AG04450 (cell line): ENCODE data around the gene CAPN3. TPM values are rescaled to one million over a fixed set of nuclear protein-coding genes. Genes with fewer than 3 reads are reported as not detected.

ENCODE experiments used
- CTCF ChIA-PET: fragments of 300-600, 350-600 bp; formaldehyde crosslinking; extraction: SDS; loops from one replicate; lab custom pipeline; 2022; ENCODE audit warnings: antibody characterized with exemption, inconsistent platforms; lab: Charles Lee
- POLR2A ChIA-PET: fragments of 350-600 bp; formaldehyde crosslinking; extraction: SDS; loops from one replicate; lab custom pipeline; 2021; ENCODE audit warnings: antibody characterized with exemption, inconsistent platforms; lab: Yijun Ruan, JAX
- DNase-seq: peaks from one replicate; pipeline ENCODE4 v3.0.0-alpha.2; 2011; ENCODE audit warnings: low read depth, low spot score
- H3K27ac ChIP-seq: one replicate; pipeline ENCODE4 v1.5.1; 2012; ENCODE audit warnings: low read depth, low read length, control low read depth
- H3K27me3 ChIP-seq: one replicate; pipeline ENCODE4 v1.6.0; 2012; ENCODE audit warnings: low read length; ENCODE audit not compliant: control insufficient read depth, insufficient read depth
- H3K4me3 ChIP-seq: 2 replicates; pipeline ENCODE4 v1.5.1; 2011; ENCODE audit warnings: mild to moderate bottlenecking, low read depth, low read length, control low read depth
- H3K9me3 ChIP-seq: 2 replicates; pipeline ENCODE4 v1.5.1; 2012; ENCODE audit warnings: low read length; ENCODE audit not compliant: control insufficient read depth, insufficient read depth
- polyA plus RNA-seq: library from polyadenylated mRNA; depleted of rRNA; stranded (reverse); fragments of >200 nt; gene quantifications from 2 replicates; pipeline ENCODE4 v1.2.3, GENCODE V29; 2011
- TF ChIP-seq, protein P1 (sequence below): IDR thresholded peaks from 2 replicates; pipeline ENCODE4 v1.5.1; 2011; ENCODE audit warnings: low read depth, low read length, control low read depth, inconsistent platforms

The CAPN3 gene
- polyA plus RNA-seq, 1 experiment: 1.2 TPM

GRCh38 chr15:42448281-42448680, 89.0 kb downstream of the CAPN3 start:
- POLR2A ChIA-PET: no interaction called here
- Histone ChIP-seq H3K27ac (no peak overlapping the region), H3K27me3 (no peaks in the 10 kb centered on the region), H3K9me3 (no peaks in the 10 kb centered on the region), H3K4me3 (no peak overlapping the region)
- CTCF ChIA-PET: no interaction called here
- TF ChIP-seq, protein P1, sequence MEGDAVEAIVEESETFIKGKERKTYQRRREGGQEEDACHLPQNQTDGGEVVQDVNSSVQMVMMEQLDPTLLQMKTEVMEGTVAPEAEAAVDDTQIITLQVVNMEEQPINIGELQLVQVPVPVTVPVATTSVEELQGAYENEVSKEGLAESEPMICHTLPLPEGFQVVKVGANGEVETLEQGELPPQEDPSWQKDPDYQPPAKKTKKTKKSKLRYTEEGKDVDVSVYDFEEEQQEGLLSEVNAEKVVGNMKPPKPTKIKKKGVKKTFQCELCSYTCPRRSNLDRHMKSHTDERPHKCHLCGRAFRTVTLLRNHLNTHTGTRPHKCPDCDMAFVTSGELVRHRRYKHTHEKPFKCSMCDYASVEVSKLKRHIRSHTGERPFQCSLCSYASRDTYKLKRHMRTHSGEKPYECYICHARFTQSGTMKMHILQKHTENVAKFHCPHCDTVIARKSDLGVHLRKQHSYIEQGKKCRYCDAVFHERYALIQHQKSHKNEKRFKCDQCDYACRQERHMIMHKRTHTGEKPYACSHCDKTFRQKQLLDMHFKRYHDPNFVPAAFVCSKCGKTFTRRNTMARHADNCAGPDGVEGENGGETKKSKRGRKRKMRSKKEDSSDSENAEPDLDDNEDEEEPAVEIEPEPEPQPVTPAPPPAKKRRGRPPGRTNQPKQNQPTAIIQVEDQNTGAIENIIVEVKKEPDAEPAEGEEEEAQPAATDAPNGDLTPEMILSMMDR: no peak
- no peak for DNase-seq

- CTCF ChIA-PET: interaction anchor here (1.6 kb wide), 1 partner anchor 22 kb away, joined by 4 read pairs; no protein-coding TSS in a partner anchor
- Histone ChIP-seq H3K9me3 (no peaks in the 10 kb centered on the region), H3K27me3 (no peaks in the 10 kb centered on the region), H3K27ac (no peak overlapping the region), H3K4me3 (no peak overlapping the region)
- TF ChIP-seq, protein P1: no peak
- DNase-seq: no peak
- POLR2A ChIA-PET: no interaction called here
These were observed 90.6 kb downstream of the CAPN3 start for GRCh38 chr15:42449770-42450424.

GRCh38 chr15:42450425-42450790, 91.1 kb downstream of the CAPN3 start:
- no peaks in the 10 kb centered on the region for H3K27me3 ChIP-seq
- ChIA-PET CTCF (interaction anchor here (1.6 kb wide), 1 partner anchor 21 kb away, joined by 4 read pairs; no protein-coding TSS in a partner anchor), POLR2A (no interaction called here)
- no peaks in the 10 kb centered on the region for H3K9me3 ChIP-seq
- no peak overlapping the region for H3K4me3 ChIP-seq
- TF ChIP-seq, protein P1: no peak
- DNase-seq: no peak
- no peak overlapping the region for H3K27ac ChIP-seq

DNA sequence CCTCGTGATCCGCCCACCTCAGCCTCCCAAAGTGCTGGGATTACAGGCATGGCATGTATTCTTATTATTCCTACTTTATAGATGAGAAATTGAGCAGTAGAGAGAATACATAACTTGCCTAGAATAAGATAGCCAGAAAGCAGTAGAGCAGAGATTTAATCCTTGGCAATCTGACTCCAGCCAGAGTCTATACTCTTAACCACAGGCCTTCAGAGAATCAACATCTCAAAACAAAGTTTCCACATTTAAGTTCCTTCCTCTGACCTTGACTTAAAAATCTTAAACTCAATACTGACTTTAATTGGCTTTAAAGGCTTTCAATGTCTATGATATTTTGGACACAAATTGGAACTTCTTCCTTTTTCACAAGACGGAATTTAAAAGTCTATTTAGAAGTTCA, 94.5 kb downstream of the CAPN3 start:
- H3K4me3 ChIP-seq: no peak overlapping the region
- ChIA-PET POLR2A (no interaction called here), CTCF (interaction anchor here (1.1 kb wide), 1 partner anchor 16 kb away, joined by 3 read pairs; no protein-coding TSS in a partner anchor)
- TF ChIP-seq, protein P1: no peak
- no peak for DNase-seq
- no peaks in the 10 kb centered on the region for H3K9me3 ChIP-seq
- H3K27me3 ChIP-seq: no peaks in the 10 kb centered on the region
- no peak overlapping the region for H3K27ac ChIP-seq

- no peaks in the 10 kb centered on the region for H3K27me3 ChIP-seq
- CTCF ChIA-PET: interaction anchor here (0.6 to 1.5 kb wide), 2 partner anchors 18 to 72 kb away, joined by 3 to 6 read pairs; no protein-coding TSS in a partner anchor
- no peak for DNase-seq
- TF ChIP-seq, protein P1: no peak
- H3K27ac ChIP-seq: no peak overlapping the region
- H3K4me3 ChIP-seq: peak overlapping the region; percentile 60
- POLR2A ChIA-PET: interaction anchor here (0.9 to 1.8 kb wide), 3 partner anchors 12 to 34 kb away, joined by 4 to 8 read pairs (median 8); partner anchors contain the start of gene ZNF106
- H3K9me3 ChIP-seq: no peaks in the 10 kb centered on the region
These were observed 97.2 kb downstream of the CAPN3 start for GRCh38 chr15:42456531-42456930.
